ENCODE measurements around the gene PFAS.

GRCh38 chr17:8253801-8254200 is 4.7 kb downstream of the PFAS start:
- no peak for TF ChIP-seq CTCF (IDR thresholded peaks at IDR 0.05 in 8 of 11, conservative IDR thresholded peaks at IDR 0.05 in 3 of 11)
- no peak for TF ChIP-seq POLR2AphosphoS5 (IDR thresholded peaks at IDR 0.05)
- TF ChIP-seq POLR2A (IDR thresholded peaks at IDR 0.05), result no peak
